ENCODE data around the gene MORN1.
"Not testable (repeated sequence)": the region's sequence is repeated elsewhere in the genome, so short reads cannot be mapped to it uniquely, and the experiment has no call there.

MORN1 gene

DNA sequence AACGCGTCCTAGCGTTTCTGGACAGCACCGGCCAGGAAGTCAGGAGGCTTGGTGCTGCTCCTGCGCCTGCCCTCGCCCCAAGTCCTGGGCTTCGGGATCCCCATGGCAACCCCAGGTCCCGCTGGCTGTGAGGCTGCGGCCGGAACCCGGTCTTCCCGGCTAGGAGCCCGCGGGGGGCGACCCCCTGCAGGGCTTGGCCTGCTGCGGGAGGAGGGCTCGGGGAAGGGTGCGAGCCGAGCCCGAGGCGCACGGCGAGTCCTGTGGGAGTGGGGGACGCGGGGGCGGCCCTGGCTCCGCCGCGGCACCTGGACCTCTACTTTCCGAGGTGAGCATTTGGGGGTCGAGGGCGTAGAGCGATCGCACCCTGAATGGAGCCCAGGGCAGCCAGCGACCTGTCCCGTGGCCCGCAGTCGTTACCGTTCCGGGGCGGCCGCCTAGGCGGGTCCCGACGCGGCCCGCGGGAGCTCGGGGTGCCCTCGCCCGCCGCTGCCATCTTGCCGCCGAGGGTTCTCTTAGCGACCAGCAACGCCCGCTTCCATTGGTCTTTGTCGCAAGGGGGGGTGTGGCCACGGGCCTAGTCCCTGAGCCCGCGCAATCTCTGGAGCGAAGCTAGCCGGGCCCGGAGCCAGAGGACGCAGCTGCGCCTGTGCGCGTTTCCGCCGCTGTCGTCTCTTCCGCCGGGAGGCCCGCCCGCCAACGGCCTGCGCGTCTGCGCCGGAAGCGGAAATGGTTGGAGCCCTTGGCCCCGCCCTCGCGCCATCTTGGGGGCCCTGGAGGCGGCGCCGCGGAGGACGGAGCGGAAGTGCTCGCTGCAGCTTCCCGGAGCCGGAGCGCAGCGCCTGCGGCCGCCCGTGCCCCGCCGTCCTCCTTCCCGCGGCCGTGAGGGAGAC lies at the start of gene MORN1, which contains the start of gene RER1:
Gene MORN1, minus strand, starts transcription at position 514 of the 890 bp plus-strand sequence. Its CDS starts 21 bp downstream, at position 493.
Gene RER1, plus strand, starts transcription at position 801 of the 890 bp plus-strand sequence. CDS start 3,950 bp downstream, outside the sequence.
- peak; percentile 100 for DNase-seq

DNA sequence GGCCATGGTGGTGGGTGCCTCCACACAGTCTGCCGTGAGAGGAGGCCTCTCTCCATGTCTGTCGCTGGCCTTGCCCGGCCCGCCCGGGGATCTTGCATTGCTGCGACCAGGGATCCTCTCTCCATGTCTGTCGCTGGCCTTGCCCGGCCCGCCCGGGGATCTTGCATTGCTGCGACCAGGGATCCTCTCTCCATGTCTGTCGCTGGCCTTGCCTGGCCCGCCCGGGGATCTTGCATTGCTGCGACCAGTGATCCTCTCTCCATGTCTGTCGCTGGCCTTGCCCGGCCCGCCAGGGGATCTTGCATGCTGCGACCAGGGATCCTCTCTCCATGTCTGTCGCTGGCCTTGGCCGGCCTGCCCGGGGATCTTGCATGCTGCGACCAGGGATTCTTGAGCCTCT lies 49.0 kb upstream of the MORN1 start:
- DNase-seq, result not testable (repeated sequence)

DNA sequence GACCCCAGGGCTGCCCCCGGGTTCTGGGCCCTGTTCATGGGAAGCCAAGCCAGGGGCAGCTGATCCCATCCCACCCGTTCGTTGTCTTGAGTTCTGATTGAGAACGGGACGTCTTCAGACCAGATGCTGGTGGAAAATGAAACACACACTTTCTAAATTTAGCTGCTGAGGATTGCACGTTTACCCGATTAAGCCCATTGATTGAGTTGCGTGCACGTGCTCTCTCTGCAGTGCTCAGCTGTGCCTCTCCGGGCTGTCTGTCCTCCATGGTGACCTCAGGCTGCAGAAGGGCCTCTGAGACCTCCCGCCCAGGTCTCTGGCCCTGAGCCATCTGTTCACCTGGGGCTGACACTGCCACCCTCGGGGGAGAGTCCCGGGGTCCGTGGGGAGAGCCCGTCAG lies 48.0 kb upstream of the MORN1 start:
- DNase-seq, result no peak

DNA sequence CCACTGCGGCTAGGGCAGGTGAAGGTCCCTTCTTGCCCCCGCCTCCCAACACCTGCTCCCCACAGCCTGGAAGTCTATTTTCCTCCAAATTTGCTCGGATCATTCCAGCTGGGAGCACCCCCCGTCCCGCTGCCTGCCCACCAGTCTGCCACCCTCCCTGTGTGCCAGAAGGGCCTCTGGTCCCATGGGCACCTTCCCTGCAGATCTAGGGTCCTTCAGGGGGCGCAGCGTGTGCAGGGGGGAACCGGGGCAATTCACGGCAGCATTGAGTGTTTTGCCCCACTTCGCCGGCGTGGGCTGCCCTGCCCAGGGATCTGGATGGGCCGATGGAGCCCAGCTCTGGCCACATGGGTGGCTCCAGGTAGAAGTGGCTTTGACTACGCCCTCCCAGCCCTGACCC lies 47.3 kb upstream of the MORN1 start:
- DNase-seq, result no peak

DNA sequence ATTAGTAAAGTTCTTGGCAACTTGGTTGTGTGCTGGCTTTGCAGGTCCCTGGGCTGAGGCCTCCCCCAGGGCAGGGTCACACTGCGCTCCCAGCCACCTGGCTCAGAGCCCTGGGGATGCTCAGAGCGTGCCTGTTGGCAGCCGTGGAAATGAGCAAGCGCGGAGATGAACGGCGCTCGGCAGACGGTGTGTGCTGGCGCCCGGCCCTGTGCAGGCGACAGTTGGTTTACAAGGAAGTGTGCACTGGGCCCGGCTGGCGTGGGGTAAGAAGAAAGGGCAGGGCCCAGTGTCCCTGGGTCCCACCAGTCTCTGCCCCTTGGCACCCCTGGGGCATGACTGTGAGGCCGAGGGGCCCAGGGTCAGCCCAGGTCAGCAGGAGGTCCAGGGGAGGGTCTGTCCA lies 46.7 kb upstream of the MORN1 start:
- DNase-seq, result no peak

DNA sequence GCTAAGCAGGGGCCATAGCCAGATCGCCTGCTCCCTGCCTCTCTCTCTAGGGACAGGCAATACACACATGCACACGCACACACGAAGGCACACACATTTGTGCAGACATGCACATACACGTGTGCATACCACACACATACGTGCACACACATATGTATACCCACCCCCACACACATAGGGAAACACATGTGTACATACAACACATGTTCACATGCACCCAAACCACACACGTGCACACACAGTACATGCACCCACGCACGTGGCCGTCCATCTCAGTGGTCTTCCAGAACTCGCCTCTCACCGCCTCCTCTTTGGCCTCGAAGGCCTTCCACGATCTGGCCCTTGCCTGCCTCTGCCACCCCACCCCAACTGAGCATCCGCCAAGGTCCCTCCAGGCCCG lies 46.3 kb upstream of the MORN1 start:
- no peak for DNase-seq

DNA sequence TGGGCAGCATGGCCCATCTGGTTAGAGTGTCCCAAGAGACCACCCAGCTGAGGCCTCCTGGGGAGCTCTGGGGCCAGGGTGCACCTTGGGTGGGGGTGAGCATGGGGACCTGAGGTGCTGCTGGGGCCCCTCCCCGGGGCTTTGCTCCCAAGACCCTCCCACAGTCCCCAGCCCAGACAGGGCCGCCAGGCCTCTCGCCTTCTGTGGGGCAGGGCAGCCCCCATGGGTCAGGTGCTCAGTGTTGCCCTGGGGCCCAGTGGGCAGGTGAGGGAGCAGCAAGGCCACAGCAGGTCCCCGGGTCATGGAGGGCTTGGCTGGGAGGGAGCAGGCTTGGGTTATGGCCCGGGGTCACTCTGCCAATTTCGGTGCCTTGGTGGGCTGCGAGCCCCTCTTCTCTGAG lies 45.5 kb upstream of the MORN1 start:
- no peak for DNase-seq

DNA sequence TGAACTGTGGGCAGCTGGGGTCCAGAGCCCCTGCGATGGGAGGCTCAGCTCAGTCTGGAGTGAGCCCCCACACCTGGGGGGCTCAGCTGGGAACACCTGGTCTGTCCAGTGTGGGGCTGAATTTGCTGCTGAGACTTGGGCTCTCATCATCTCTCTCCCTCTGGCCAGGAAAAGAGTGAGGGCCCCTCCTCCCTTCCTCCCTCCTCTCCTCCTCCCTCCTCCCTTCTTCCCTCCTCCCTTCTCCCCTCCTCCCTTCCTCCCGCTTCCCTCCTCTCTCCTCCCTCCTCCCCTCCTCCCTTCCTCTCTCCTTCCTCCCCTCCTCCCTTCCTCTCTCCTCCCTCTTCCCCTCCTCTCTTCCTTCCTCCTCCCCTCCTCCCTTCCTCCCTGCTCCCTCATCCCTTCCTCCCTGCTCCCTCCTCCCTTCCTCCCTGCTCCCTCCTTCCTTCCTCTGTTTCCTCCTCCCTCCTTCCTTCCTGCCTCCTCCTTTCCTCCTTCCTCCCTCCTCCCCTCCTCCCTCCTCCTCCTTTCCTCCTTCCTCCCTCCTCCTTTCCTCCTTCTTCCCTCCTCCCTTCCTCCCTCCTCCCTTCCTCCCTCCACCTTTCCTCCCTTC lies 44.5 kb upstream of the MORN1 start:
- DNase-seq, result no peak

DNA sequence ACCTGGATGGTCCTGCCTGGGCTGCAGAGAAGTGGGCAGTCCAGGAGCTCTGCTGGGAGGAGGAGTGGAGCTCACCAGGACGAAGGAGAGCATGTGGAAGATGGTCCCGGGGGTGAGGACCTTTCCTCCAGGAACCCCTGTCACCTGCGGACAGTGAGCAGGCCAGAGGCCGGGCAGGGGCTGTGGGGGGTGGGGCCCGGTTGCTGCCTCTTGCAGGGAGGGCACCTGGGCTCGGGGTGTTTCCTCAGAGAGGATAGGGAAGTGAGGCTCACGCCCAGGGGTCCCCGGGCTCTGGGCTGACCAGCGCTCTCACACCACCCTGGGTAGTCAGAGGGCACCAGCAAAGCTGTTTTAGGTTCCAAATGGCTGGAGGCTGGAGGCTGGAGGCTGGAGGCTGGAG lies 43.7 kb upstream of the MORN1 start:
- no peak for DNase-seq

DNA sequence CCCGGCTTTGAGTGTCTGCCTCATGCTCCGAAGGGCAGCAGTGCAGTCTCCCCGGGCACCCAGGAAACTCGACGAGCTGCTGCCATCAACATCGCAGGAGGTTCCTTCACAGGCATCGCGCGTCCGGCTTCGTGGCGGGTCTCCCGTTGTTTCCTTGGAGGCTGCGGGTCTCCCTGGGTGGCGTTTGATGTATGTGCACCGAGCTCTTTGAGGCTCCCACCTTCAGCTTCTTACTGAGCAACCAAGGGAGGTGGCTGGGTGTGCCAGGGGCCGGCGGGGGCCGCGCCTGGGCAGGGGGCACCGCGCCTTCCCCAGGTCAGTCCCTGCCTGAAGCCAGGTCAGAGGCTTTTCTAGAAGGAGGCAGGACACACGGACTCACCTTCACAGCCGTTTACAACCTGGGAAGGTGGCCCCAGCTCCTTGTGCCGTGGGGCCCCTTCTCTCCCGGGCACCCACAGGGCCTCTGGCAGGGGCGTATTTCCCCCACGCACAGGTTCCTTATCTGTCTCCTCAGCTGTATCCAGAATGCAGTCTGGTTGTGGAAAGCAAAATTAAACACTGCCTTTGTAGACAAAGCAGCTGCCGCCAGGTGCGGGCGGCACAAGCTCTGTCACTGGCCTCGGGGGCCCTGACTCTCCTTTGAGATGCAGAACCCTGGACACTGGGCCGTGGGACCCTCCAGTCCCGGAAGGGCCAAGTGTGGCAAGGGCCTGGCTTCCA lies 42.7 kb upstream of the MORN1 start:
- DNase-seq, result no peak

DNA sequence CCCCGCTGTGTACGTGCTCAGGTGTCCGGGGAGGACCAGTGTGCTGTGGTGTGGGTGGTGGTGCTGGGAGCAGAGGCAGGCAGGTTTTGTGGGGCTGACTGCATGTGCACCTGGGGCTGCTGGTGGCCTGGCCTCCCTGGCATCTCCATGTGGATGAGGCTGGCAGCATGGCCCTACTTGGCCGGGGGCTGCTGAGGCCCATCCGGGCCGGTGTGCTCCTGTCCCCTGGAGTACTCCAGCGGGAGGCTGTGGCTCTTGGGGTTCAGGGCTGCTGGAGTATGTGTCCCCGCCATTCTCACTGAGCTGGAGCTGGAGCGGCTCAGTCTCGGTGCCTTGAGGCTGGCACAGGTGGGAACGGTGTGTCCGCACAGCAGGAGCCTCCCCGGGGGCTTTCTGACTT lies 41.8 kb upstream of the MORN1 start:
- DNase-seq, result no peak

DNA sequence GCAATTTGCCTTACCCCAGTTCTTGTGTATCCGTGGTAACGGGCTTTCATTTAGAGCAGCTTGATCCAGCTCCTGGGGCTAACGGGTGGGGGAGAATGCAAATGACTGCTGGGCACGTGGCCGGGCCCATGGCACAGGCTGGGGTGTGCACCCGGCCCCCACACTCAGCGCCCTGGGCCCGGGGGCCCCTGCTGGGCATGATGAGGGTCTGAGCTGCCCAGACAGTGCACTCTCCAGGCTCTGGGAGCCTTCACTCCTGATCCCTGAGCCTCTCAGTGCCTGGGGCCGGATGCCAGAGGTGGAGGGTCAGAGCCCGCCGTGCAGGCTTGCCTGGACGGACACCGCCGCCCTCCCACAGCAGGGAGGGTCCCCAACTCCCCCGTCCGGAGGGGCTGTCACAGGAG lies 41.1 kb upstream of the MORN1 start:
- DNase-seq, result no peak

DNA sequence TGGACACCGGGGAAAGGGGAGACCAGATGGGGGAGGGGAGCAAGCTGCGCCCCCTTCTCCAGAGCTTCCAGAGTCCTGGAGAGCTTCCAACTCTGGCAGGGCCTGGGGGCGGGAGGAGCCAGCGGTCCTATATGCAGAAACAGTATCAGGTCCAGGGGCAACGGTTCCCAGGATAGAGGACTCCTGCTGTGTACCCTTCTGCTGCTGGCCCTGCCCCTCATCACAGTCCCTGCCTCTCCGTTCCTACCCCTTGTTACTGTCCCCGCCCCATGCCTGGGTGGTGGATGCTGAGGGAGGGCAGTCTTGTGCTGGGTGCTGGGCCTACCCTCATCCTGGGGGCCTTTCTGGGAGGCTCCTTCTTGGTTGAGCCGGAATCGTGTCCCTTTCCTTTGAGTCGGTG lies 40.2 kb upstream of the MORN1 start:
- DNase-seq, result no peak

DNA sequence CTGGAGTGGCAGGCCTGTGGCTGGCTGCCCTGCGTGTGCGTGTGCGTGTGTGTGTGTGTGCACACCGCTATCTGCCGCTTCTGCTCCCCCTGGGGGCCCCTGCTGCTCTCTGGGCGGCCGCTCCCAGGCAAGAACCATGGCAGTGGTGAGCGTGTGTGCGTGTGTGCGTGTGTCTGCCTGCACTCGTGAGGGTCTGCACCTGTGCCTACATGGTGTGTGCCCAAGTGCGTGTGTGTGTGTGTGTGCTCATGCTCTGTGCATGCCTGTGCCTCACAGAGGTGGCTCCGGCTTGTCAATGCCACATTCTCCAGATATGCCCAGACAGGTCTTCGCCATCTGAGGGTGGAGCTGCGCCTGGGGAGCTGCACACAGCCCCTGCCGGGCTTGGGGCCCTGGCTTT lies 39.7 kb upstream of the MORN1 start:
- no peak for DNase-seq

DNA sequence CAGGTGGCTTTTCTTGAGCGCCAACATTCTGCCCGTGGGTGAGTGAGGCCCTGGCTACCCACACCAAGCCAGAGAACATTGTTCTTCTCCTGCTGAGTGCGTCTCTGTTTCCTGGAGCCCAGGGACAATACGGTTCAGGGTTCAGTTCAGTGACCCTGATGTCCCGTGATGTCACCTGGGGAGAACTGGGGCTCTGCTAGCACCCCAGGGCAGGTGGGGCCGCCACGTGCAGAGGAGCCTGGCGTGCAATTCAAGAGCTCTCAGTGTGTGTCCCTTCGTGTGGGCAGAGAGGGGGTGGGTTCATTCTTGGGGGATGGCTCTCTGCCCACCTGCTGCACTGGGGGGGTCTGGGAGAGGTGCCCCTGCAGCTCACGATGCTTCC lies 39.2 kb upstream of the MORN1 start:
- no peak for DNase-seq

DNA sequence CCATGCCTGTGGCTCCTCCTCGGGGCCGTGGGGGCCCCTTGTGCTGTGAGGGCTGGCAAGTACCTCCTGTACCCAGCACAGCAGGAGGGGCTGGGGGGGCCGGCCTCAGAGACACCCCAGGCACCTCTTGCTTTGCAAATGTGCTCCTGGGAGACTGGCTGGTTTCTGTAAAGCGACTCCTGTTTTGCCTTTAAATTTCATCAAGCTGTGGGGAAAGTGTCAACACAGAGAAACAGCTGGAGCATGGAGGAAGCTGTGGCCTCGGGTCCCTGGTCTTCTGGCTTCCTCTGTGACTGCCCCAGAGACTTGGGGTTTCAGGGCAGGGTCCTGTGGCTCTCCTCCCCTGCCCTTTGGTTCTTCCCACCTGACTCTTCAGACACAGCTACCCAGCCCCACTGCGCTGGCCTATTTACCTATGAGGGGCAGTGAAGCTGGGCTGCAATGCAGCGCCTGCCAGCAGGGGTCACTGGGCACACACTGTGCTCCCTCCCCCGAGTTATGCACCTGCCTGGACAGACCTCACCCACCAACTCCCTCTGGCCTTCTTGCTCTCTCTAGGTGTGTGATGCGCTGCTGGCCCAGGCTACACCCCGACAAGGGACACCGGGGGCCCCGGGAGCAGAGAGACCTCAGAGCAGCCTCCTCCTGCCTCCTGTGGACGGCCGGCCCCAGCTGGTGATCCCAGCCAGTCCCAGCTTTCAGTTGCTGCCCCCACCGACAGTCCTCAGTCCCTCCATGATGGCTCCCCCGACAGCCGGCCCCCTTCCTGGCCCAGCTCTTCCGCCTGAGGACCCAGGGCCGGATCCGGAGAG lies 38.6 kb upstream of the MORN1 start:
- DNase-seq, result no peak

DNA sequence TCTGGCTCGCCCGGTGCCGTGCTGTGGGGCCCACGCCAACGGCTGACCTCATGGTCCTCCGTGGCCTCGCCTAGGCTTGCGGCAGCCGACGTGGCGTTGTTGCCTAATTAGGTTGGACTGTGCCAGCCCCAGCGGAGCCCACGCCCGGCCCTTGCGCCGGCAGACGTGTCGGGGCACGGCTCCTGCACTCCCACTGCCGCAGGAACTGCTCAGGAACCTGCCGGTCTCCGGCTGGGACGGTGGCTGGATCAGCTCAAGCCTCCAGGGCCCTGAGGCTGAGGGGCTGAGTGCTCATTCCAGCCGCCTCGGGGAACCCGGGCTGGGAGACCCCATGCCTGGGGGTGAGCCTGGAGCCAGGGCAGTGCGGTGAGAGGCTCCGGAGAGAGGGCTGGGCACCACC lies 37.1 kb upstream of the MORN1 start:
- no peak for DNase-seq

DNA sequence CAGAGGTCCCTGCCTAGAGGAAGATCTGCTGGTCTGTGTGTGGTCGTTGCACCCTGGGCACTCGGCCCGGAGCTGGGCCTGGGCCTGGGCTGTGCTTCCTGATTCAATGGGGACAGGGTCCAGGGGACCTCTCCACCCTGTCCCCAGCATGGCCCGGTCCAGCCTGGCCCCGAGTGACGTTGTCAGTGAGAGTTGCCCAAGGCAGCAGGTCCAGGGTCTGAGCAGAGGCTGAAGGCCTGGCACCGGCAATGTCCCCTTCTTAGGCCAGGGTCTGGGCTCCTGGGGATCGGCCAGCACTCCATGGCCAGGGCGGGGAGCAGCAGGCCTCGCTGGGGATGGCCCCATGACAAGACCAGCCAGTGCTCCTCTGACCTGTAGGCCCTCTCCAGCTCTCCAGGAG lies 36.6 kb upstream of the MORN1 start:
- DNase-seq, result no peak

DNA sequence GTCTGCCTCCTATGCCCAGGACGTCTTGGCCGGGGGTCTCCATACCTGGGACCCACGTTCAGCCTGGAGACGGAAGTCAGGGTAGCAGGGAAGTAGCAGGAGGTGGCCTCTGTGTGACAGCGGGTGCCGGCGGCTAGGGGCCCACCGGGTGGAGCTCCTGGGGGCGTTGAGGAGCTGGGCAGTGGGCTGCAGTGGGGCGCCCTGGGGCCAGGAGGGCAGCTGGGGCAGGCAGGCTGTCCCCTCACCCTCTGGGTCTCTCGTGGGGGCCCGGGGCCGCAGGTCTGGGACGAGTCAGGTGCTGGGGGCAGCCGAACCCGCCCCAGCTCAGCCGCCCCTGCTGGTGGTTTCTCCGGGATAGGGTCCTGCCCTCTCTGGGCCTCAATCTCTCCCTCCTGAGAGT lies 35.7 kb upstream of the MORN1 start:
- no peak for DNase-seq

DNA sequence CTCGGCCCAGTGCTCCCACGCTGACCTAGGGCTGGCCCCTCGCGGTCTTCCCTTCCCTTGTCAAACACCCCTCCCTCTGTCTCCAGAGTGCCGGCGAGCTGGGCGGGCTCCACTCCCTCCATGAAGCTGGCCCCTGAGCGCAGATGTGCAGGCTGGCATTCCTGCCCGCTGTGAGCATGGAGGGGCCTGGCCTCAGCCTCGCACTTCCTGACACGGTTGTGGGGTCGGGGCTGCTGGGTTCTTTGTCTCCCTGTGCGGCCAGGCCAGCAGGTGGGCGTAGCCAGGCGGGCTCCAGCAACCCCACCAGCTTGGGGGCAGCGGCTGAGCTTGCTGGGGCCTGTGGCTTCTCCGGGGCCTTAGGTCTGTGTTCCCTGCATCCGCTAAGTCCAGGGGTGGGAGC lies 35.2 kb upstream of the MORN1 start:
- no peak for DNase-seq

DNA sequence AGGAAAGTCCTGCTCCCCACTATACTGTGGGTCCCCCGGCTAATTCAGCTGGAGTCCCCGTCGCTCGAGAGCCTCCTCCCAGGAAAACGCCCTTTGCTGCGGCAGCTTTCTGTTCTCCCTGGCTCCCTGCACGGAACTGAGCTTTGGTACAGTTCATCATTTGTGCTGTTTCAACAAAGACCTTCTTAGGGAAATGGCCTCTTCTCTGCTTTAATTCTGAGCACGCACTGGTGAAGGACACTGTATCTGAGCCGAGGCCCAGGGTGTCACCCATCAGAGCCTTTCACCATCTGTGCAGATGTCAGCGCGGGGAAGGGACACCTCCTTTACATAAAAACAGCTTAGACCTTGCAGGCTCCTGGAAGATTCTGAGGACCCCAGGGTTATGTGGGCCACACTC lies 34.5 kb upstream of the MORN1 start:
- no peak for DNase-seq

DNA sequence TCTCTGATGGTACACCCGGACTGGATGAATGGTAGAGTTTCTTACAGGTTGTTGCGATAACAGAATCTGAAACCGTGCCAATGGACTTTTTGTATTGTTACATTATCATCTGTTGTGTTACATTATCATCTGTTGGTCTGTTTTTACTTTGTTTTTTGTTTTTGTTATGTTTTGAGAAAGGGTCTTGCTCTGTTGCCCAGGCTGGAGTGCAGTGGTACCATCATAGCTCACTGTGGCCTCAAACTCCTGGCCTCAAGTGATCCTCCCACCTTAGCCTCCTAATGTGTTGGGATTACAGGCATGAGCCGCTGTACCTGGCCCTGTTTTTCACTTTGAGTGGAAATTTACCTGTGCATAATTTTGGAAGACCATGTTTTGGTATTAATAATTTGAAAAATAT lies 31.2 kb upstream of the MORN1 start:
- no peak for DNase-seq

DNA sequence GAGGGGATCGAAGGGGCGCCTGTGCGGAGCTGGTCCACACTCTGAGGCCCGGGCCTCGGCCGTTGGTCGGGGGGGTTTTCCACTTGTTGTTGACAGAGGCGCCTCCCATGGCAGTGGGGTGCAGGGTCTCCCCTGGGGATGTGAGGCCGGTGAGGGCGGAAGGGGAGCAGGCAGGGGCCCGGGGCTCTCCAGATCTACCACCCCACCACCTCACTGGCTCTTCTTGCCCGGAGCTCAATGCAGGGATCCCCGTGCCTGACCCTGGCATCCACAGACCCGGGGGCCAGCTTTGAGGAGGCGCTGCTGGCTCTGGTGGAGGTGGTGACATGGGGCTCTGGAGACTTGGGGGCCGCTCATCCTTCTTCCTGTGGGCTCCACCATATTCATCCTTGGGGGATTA lies 28.1 kb upstream of the MORN1 start:
- DNase-seq, result no peak
